ENCODE measurements around the gene CSH2. TPM values are rescaled to one million over a fixed set of nuclear protein-coding genes. Genes with fewer than 3 reads are reported as not detected.
A peak's percentile ranks its signal among the peaks of the same experiment; 100 is the strongest.
"Not testable (repeated sequence)": the region's sequence is repeated elsewhere in the genome, so short reads cannot be mapped to it uniquely, and the experiment has no call there.

Gene CSH2
- polyA plus RNA-seq, 1 donor, result 0.61 TPM

- not testable (repeated sequence) for DNase-seq
These were observed 23.3 kb upstream of the CSH2 start, which contains the start of gene CSH1 for GRCh38 chr17:63896524-63897354. Gene CSH1, minus strand, starts transcription at chr17:63896574. Its CDS starts 63 bp downstream, at chr17:63896511.

DNA sequence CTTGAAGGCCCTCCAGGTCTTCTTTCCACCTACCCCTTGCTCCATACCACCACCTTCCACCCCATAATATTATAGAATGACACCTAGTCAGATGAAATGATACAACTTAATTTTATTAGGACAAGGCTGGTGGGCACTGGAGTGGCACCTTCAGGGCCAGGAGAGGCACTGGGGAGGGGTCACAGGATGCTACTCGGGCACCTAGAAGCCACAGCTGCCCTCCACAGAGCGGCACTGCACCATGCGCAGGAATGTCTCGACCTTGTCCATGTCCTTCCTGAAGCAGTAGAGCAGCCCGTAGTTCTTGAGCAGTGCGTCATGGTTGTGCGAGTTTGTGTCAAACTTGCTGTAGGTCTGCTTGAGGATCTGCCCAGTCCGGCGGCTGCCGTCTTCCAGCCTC is 21.3 kb upstream of the CSH2 start:
- not testable (repeated sequence) for DNase-seq

- not testable (repeated sequence) for DNase-seq
These were observed 20.5 kb upstream of the CSH2 start for GRCh38 chr17:63894021-63894420.

DNA sequence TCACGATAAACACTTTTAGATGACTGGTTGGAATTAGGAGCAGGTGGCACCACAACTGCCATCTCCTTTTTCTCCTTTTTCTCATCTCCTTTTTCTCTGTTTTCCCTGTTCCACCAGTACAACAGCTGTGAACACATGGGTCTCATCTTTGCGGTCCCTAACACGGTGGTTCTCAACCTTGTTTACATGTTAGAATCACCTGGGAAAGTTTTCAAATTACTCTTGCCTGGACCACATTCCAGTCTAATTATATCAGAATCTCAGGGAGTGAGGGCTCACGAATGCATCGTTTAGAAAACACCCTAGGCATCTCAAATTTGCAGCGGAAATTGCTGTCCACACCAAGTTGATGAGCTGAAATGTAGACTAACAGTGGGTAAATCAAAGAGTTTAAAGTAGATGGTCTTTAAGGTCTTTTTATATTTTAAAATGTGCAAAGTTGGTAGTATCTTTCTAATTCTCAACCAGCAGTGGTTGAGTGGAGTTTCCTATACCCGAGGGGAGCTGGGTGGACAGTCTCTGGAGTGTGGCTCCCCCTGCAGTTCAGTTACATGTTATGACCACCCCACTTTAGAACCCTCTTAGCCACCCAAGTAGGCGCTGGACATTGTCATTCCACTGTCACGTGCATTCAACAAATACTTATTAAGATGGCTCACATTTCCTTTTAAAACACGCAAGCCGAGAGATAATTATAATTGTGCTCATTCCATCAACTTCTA is 19.0 kb upstream of the CSH2 start:
- not testable (repeated sequence) for DNase-seq

DNA sequence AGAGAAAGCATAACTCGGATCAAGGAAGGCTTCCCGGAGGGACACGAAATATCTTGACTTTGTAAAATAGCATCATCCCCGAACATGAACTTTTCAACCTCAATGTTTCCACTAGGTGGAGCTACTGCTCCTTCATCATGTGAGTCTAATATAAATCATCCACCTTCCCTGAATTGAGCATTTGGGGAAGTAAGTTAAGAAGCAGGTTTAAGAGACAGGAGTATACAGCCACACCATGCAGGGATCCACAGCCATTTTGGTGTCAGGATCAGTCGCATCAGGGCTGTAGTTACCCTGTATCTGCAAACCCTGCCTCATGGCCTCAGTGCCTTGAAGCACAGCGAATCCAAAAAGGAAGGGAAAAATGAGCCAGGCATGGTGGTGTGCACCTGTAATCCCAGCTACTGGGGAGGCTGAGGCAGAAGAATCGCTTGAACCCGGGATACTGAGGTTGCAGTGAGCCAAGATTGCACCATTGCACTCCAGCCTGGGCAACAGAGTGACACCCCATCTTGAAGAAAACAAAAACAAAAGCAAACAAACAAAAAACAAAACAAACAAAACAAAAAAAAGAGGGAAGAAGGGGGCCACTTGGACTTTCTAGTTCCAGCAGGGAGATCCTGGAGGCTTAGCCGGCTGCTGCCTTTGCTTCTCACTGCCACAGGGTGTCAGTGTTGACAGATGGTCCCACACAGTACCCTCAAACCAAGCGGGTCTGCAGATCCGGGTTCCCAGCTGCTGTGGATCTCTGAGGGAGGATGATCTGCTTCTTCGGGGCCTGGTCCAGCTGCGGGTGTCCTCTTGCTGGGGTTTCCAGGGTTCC is 15.8 kb upstream of the CSH2 start:
- DNase-seq, result not testable (repeated sequence)

- DNase-seq, result not testable (repeated sequence)
These were observed 11.6 kb upstream of the CSH2 start for GRCh38 chr17:63885119-63885518.

DNA sequence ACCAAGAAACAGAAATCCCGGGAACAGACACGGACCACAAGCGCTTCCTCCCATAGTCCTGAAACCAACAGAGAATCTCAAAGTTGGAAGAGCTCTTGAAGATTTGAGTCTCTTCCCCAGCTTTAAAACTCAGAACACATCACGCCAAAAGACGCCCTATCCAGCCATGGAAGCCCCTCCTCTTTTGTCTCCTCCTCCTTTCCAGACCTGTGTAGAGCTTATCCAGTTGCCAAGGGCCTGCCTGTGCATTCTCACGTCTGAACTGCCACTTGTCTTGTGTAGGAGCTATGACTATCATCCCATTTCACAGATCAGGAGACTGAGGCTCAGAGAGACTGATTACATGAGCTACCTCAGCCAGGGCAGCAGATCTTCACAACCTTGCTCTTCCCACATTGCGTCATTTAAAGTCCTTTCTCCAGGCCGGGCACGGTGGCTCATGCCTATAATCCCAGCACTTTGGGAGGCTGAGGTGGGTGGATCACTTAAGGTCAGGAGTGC is 9.2 kb upstream of the CSH2 start:
- DNase-seq, result not testable (repeated sequence)

DNA sequence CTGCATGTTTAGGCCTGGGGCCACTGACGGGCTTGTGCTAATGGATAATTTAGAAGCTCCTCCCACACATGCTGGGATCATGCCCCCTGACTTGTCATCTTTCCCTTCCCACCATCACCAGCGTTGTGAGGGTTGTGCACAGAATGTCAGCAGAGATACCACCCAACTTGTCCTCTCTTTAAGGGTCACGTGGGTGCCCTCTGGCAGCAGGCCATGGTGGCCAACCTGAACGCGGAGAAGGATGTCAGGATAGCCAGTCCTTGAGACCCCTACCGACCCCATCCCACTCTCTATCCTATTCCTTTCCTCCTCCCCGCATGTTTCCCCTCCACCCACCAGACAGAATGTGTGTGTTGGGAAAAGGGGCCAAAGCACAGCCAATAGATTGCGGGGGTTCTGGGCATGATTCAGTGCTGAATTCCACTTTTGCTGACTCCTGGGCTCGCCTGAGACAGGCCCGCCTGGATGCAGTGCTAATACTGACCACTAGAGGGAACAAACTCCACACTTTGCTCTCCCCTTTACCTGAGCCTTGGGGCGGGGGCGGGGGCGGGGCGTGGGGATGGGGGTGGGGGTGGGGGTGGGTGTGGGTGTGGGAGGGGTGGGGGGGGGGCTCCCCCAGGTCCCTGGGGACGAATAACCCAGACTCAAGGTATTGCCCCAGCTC is 8.6 kb upstream of the CSH2 start, which contains the start of gene GH2:
Gene GH2 (minus strand): TSS at position 10 of the 667 bp plus-strand sequence. CDS start 143 bp downstream, outside the sequence.
- peak; percentile 29 for DNase-seq

DNA sequence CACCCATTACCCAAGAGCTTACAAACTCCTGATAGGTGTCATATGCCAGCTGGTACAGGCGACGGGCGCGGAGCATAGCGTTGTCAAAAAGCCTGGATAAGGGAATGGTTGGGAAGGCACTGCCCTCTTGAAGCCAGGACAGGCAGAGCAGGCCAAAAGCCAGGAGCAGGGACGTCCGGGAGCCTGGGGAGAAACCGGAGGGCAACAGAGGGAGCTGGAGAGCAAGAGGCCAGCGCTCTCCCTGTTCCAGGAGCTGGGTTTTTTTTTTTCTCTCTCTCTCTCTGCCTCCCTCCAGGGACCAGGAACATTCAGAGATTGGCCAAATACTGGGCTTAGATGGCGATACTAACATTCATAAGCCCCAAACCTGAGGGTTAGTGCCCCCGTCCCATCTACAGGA is 7.9 kb upstream of the CSH2 start:
- DNase-seq, result not testable (repeated sequence)

- DNase-seq, result no peak
These were observed 7.2 kb upstream of the CSH2 start for GRCh38 chr17:63880706-63881105.

- not testable (repeated sequence) for DNase-seq
These were observed 4.9 kb upstream of the CSH2 start for GRCh38 chr17:63878413-63878812.

DNA sequence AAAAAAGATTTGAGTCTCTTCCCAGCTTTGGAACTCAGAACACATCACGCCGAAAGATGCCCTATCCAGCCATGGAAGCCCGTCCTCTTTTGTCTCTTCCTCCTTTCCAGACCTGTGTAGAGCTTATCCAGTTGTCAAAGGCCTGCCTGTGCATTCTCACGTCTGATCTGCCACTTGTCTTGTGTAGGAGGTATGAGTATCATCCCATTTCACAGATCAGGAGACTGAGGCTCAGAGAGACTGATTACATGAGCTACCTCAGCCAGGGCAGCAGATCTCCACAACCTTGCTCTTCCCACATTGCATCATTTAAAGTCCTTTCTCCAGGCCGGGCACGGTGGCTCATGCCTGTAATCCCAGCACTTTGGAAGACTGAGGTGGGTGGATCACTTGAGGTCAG is 1.2 kb upstream of the CSH2 start:
- not testable (repeated sequence) for DNase-seq

DNA sequence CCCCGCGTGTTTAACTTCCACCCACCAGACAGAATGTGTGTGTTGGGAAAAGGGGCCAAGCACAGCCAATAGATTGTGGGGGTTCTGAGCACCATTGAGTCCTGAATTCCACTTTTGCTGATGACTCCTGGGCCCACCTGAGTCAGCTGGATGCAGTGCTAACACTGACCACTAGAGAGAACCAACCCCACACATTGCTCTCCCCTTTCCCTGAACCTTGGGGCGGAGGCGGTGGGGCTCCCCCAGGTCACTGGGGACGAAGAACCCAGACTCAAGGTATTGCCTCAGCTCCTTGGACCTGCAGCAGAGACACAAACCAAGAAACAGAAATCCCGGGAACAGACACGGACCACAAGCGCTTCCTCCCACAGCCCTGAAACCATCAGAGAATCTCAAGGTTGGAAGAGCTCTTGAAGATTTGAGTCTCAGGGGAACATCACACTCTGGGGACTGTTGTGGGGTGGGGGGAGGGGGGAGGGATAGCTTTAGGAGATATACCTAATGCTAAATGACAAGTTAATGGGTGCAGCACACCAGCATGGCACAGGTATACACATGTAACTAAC is 667 bp upstream of the CSH2 start:
- DNase-seq, result not testable (repeated sequence)

DNA sequence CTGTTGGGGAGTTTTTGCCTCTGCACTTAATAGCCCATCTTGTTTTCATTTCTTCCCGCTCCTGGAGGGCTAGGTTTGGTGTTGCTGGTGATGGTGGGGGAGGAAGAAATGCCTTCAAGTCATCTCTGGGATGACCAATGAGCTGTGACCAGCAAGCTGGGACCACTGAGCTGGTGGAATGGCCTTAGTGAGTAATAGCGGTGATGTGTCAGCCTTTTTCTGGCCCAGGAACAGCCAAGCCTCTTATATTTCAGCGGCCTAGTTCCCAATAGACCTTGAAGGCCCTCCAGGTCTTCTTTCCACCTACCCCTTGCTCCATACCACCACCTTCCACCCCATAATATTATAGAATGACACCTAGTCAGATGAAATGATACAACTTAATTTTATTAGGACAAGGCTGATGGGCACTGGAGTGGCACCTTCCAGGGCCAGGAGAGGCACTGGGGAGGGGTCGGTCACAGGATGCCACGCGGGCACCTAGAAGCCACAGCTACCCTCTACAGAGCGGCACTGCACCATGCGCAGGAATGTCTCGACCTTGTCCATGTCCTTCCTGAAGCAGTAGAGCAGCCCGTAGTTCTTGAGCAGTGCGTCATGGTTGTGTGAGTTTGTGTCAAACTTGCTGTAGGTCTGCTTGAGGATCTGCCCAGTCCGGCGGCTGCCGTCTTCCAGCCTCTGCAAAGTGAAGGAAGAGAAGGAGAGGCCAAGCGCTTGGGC is 1.7 kb downstream of the CSH2 start:
- DNase-seq, result not testable (repeated sequence)

GRCh38 chr17:63870292-63870665 is 3.2 kb downstream of the CSH2 start:
- not testable (repeated sequence) for DNase-seq

- not testable (repeated sequence) for DNase-seq
These were observed 3.8 kb downstream of the CSH2 start for GRCh38 chr17:63869491-63870291.

GRCh38 chr17:63866625-63867024 is 6.9 kb downstream of the CSH2 start:
- not testable (repeated sequence) for DNase-seq

DNA sequence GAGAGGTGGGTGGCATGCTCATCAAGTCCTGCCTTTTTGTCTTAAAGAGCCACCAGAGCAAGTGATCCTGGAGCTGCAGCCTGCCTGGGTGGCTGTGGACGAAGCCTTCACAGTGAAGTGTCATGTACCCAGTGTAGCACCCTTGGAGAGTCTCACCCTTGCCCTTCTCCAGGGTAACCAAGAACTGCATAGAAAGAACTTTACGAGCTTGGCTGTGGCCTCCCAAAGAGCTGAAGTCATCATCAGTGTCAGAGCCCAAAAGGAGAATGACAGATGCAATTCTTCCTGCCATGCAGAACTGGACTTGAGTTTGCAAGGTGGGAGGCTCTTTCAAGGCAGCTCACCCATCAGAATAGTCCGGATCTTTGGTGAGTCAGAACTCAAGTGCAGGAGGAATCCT is 14.2 kb downstream of the CSH2 start:
- no peak for DNase-seq

- DNase-seq, result not testable (repeated sequence)
These were observed 17.1 kb downstream of the CSH2 start for GRCh38 chr17:63856425-63856824.

DNA sequence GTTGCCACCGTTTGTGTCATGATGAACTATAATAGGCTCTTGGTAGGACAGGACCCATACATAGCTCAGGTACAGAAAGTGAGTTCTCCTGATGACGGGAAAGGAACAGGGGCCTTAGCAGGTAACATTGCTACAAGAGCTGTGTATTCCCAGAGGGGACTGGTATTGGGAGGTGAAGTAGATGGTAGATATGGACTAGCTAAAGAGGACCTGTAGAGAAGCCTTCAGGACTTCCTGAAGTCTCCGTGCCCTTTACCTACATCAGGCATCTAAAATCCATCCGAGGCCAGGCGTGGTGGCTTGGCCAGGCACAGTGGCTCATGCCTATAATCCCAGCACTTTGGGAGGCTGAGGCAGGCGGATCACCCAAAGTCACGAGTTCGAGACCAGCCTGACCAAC is 18.3 kb downstream of the CSH2 start:
- DNase-seq, result no peak

Measured in hindlimb muscle (tissue), 1 donor.